Measurements from ENCODE around the gene FARSB.
"Not testable (repeated sequence)": the region's sequence is repeated elsewhere in the genome, so short reads cannot be mapped to it uniquely, and the experiment has no call there.

FARSB gene

DNA sequence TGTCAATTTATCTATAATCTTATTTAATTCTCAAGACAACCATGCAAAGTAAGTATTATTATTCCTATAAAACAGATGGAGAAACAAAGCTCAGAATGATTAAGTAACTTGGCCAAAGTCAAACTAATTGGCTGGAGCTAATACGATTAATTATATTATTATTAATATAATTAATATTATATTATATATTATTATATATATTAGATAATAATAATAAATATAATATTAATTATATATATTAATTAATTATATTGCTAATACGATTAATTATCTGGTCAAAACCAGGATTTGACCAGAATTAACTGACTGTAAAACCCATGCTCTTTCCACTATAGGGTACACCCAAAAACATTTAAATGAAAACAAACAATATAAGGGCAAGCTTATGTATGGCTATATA, 52.4 kb downstream of the FARSB start:
- no peak for DNase-seq

DNA sequence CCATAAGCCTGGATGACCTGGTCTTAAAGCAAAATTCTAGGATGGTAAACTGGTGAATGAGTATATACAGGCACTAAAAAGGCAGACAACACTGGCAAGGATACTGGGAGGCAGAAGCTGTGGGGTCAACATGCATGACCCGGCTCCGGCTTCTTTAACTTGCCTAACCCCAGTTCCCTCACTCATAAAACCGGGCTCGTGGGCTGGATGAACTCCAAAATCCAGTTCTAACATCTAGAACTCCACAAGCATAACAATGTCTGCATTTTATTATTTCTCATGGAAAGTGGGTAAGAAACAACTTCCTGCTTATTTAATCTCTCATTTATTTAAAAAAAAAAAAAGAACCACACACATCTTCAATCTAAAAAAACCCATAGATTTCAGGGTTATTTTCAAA, 57.3 kb downstream of the FARSB start:
- no peak for DNase-seq

DNA sequence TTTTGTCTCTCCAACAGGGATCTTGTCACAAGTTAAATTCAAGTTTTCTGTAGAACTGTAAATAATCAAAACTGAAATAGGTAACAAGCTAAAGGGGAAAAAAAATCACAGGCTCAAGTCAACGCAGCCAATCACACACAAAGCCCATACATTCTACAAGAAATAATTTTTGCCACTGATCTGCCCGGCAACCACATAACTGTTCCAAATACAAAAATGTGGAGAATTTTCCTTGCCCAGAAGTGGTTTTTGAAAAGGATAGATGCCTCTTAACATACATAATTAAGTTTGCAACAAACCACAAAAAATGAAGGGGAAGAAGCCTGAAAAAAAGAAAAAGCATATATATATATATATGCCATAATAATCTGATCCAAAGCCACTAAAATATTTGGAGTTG, 60.3 kb downstream of the FARSB start:
- DNase-seq = no peak

DNA sequence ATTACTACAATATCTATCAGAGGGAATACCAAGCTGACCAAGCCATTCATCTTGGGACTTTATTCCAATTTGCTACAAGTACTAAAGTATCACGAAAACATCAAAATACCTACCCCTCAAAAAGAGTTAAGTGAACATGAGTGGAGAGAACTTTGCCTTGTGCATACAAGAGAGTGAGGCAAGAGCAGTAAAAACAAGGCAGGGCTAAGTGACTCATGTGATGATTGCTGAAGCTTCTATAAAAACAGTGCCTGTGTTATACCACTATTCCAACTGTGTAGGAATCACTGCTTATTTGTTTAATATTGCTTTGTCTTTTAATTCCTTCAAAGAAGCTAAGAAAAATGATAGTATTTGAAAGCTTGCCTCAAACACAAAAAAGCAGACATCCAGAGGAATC, 61.2 kb downstream of the FARSB start:
- DNase-seq = no peak

DNA sequence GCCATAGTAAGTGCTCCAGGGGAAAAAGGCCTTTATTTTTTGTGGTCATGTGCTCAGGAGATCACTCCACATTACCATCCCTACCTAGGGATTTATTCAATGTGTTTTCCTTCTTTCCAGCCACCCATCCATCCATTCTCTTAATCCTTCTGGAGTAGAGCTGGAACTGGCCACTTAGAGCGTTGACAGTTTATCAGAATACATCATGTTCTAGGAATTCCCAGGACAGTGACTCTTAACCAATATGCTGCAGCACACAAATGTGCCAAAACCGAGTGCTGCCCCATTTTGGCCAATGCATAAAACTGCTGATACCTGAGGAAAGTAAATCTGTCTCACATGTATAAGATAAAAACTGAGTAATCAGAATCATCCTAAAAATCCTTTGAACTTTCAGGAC, 63.7 kb downstream of the FARSB start:
- no peak for DNase-seq

DNA sequence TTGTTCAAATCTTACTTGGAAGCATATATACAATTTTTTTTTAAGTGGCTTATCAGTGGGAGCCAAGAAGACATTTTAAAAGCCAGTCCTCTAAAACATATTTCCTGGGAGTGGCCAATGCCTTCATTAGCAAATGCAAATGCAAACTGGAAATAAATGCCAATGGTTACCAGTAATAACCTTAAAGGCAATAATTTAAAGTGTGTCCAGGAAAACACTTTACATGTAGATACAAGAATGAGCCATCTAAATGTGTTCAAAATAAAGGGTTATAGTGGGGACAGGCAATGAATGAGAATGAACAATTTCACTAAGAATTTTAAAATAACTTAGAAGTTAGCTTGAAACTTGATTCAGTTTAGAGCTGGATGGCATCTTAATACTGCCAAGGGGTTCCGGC, 64.2 kb downstream of the FARSB start:
- DNase-seq = no peak

DNA sequence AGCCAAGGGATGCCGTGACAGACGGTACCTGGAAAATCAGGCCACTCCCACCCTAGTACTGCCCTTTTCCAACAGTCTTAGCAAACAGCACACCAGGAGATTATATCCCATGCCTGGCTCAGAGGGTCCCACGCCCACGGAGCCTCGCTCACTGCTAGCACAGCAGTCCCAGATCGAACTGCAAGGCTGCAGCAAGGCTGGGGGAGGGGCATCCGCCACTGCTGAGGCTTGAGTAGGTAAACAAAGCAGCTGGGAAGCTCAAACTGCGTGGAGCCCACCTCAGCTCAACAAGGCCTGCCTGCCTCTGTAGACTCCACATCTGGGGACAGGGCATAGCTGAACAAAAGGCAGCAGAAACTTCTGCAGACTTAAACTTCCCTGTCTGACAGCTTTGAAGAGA, 71.3 kb downstream of the FARSB start:
- not testable (repeated sequence) for DNase-seq

DNA sequence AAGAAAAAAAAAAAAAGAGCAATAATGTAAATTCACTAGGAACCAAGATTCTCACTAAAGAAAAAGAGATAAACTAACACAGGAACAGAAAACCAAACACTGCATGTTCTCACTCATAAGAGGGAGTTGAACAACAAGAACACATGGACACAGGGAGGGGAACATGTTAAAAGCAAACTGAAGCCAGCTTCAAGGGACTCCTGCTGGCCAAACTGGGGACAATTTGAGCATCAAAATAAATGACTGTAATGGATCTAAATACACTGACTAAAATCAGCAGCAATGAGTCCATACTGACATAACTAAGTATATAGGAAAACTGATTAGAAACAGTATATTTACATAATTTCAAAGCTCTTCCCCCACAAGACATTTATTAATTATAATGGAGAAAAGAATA, 73.0 kb downstream of the FARSB start:
- DNase-seq = no peak

DNA sequence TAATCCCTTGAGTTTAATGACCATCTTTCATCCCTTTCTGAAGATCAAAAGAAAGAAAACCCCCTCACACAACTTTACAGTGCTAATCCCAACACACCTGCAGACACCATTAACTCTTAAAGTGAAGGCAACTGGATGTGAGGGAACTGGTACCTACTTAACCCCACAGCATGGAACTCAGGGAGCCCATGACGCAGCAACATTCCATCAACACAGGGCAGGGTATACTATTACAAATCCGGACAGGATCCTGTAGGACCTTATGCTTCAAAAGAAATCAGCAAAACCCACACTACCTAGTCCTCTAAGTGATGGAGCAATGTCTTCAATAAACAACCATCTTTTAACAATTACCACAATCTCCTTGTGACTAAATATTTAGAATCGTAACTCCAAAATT, 78.6 kb downstream of the FARSB start:
- DNase-seq = no peak

DNA sequence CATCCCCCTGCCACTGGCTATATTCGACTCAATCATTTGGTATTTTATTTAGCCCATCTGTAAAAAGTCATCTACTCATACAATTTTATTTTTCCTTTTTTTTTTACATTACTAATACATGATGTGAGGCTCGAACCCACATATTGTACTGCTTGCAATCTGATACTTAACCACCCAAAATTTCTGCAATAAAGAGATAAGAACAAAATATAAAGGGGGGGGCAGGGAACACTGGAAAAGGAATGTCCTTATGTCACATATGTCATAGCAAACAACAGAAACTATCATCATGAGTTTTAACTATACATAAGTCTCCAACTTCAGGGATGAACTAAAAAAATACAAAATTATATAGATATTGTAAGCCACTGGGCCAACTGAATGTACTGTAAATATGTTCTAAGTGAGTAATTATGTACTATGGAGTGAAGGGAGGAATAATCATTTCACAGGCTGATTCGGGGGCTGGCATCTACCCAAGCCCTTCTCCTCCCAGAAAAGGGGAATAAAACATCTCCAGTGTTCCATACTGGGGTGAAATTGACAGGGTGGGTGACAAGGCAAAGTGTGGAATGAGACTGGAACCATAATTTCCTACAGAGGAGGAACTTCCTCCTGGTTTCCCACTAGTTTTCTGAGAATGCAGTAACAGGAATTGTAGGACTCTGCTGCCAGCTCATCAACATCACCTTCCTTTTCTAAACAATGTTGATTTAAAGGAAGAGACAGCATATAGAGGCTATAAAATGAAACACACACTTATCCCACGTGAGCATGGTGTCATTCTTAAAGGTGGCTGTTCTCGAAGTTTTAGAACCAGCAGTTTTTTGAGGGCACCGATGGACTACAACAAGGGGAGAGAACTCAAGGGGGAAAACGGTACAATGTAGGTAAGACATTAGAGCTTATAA, 79.5 kb downstream of the FARSB start:
- DNase-seq = no peak

DNA sequence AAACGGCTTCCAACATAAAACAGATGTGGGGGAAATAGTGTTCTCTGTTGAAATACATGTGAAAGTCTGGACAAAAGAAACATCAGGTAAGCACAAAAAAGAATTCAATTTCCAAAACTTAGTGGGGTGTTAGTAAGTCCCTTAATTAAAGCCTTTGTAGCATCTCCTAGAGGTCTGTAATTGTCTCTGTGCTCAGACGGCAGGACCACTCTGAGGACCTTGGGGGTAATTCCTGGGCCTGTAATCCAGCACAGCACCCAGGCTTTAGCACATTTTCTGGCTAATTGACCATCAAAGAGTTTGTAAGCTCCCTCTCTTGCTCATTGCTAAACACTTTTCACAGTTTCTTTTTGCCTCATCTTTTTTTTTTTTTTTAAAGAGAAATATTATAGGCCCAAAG, 80.3 kb downstream of the FARSB start:
- no peak for DNase-seq

DNA sequence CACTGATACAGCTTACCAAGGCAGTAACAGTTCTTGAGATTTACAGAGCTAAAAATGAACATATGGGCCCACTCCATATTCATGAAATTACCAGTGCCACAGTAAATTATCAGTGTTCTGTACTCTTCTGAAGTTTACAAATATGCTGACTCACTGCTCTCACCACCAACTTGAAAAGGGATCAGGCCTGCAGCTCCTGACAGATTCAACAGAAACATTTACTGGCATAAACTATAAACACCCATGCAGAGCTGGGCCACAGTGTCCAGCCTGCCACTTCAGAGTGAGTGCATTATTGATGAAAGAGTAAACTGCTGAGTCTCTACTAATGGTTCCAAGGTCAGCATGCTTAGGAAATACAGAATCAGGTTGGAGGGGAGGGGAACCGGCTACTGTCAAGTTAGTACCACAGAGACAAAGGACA, 83.1 kb downstream of the FARSB start:
- DNase-seq = no peak

DNA sequence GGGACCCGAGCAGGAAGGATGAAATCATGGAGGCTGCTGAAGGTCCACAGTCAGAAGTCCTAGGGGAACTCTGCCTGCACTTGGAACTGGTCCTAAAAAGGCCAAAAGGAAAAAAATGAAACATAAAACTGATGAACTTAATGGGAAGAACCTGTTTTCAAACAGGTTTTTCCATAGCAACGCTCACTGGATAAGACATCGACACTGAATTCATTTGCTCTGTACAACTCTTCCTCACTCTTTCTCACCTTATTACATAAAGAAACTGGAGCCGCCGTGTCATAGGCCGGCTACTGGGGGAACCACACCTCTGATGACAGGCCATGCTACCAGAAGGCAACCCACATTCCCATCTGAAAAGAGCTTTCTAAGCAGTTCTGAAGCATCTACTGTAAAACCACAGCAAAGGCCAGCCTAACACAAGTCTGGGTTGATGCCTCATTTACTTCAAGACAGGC, 83.6 kb downstream of the FARSB start:
- DNase-seq = no peak

DNA sequence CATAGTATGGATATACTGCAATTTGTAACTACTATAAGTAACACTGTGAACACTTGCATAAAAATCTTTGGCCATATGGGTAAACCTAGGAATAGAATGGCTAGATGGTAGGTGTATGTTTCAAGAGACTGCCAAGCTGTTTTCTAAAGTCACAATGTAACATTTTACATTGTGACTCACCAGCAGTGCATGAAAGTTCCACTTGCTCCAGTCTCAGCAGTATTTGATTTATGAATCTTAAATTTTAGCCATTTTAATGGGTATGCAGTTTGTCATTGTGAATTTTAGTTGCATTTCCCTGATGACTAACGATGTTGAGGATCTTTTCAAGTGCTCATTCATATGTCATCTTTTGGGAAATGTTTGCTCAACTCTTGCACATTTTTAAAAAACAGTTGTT, 86.1 kb downstream of the FARSB start:
- no peak for DNase-seq

DNA sequence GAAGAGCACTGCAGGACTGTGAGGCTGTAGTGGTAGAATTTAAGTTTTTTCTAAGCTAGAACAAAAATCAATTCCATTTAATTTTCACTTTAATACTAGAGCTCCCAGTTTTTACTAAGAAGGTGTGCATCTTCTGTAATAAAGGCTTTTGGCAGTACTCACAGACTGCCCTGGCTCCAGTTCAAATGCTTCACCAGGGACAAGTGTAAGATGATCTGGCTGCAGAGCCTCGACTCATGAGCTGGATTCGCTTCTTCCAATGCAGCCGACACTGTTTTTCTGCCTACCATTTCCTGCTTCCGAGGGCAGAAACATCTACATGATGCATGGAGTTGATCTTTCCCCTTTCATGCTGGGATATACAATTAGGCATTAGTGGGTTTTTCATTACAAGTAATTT, 87.0 kb downstream of the FARSB start:
- DNase-seq = no peak

DNA sequence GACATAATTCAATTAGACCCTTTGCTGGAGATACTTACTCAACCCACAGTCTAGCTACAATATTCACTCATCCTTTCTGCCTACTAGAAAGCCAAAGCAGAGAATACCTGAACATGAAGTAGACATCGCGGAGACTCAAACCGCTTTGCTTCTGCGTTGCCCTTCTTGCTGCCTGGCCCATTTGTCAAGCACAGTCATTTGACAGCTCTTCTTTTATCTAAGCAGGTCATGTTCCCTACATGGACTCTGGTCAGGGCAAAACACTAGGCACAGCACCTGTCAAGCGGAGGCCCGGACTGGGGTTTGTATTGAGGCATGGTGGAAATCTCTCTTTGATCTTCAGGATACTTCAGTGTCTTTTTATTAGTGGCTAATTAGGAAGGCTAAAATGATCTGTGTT, 89.7 kb downstream of the FARSB start:
- DNase-seq = no peak

DNA sequence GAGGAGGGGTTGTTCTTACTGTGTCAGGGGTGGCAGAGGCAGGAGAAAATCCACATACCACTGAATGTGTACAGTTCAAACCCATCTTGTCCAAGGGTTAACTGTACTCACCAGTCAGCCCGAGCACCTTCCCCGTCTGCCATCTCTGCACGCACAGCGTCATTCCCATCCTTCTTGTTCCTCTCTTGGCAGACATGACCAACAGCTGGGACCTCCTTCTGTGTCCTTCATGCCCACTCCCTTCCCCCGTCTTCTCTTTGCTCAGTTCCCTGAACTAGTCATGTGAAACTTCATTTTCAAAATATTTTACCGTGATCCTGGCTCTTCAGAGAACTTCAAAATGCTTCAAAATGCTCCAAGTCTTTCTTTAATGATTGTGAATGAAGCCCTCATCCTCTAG, 92.0 kb downstream of the FARSB start:
- DNase-seq = no peak

DNA sequence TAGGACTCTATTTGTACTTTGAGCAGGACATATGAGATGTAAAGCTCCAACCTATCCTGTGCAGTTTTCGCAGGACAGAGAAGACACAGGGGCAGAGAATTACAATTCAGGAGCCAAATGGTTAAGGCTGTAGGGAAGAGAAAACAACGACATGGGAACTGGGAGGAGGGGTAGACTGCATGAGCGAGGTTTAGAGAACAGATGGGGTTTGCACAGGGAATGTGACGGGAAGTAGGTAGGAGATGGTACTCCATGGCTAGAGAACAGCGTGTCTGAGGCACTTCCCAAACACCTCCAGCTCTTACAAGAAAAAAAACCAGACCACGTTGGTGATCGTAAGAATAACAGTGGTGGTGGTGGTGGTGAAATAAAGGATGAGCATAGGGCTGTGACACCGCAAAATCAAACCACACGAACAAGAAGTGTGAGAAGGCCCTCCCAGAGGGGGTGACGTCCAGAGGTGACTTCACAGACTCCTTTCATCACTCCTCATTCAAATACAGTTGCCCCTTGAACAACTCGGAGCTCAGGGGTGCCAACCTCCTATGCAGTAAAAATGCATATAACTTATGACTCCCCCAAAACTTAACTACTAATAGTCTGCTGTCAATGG, 92.7 kb downstream of the FARSB start:
- DNase-seq = no peak

DNA sequence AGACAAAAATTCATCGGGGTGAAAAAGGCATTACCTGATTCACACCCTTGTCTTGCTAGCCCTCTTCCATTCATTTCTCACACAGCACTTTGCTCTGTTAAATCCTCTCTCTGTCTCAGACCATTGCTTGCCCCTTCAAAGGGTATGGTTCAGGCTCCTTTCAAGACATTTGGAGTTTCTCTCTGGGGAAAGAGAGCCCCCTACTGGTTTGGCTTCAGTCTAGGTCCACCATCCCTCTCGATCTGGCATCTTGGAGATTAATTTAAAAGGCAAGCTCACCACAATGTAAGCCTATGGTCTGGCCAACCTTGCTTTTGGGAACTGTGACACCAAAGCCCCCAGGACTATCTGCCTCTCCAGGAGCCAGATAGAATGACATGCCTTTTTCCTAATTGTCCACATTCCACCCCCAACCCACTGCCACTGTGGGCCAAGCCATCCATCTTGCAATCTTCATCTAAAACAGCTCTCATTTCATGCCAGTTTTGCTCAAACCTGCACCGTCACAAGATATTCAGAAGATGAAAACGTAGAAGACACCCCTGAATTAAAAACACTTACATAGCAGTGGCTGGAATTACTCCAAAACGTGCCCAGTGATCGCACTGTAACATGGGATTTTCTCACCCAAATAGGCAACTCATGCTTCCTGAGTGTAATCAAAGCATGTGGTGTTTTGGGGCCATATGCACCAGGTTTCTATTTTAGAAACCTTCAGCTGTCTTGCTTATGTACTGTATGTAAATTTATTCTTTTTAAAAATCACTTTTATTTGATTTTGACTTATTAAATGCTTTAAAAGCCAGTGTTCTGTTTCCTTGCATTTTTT, 93.9 kb downstream of the FARSB start:
- peak; percentile 29 for DNase-seq

DNA sequence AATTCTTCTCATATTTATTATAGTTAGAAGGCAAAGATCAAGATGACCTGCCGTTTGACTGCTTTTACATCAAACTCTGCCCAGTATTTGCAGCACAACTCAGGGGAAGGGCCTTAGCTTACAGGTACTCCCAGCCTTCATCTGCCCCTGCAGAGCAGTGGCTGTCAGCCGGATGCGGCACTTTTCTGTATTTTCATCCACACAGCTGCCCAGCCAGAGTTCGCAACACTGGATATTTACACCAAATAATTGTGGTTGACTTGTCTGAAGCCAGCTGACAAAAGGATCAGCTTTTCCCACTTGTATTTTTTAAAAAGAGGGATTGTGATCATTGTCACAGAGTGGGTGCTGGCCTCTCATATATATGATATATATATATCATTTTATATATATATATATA, 94.7 kb downstream of the FARSB start:
- DNase-seq = no peak

DNA sequence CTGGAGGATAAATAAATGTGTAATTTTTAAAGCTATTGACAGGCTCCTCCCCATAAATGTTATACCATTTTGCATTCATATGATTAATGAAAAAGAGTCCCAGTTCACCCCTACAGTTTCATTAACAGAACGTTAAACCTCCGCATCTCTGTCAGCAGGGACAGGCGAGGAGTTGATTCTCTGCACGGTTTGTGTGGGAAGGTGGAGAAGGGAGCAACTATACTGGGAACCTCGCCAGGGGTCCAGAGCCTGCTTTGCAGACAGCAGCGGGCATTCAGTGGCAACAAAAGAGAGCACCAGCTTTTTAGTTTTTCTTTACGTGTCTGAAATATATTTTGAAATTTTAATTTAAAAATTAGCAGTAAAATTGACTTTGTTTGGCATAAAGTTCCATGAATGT, 101.4 kb downstream of the FARSB start:
- no peak for DNase-seq

DNA sequence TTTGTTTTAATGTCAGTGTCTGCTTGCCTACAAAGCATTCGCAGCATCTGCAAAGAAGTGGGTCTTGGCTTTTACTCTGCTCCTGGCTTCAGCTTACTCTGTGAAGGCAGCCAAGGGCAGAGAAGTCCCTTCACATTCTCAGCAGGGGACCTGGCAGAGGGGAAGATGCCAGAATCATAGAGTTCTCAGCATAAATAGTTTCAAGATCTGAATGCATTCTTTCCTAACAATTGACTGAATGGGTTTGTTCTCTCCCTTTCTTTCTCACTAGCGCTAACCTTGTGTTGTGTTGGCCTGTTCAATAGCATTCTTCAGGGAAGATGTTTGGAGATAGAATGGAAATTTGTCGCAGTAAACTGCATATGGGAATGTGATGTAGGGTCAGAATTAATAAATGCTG, 106.9 kb downstream of the FARSB start:
- DNase-seq = no peak

DNA sequence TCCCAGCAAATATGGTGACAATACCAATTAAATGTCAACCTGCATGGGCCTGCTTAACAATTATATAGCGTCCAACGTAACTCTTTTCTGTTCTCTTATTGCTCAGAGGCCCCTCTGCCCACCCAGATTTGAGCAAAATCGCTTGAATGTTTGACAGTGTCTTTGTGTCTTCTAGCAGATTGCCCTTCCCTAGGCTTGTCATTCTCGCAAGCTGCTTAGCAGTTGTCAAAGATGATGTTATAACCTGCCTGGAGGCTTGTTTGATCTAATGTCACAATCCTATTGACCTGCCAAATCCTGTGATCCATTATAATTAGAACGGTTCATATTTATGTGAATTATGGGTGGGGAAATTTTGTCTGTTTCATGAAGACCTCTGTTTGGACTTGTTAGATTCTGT, 108.8 kb downstream of the FARSB start:
- DNase-seq = no peak
